ENCODE measurements around the gene ABHD12. TPM values are rescaled to one million over a fixed set of nuclear protein-coding genes. Genes with fewer than 3 reads are reported as not detected.
"Not testable (repeated sequence)": the region's sequence is repeated elsewhere in the genome, so short reads cannot be mapped to it uniquely, and the experiment has no call there.

Gene ABHD12
- total RNA-seq, 2 donors from 2014 or later, result 48.5 to 49.8 TPM

- TF ChIP-seq CTCF (IDR thresholded peaks at IDR 0.05), result no peak
- peaks cover 0 to 2% of the 10 kb centered on the region in 2 donors for H3K4me1 ChIP-seq (ENCODE audit: control insufficient read depth in 1 of 2, low read depth in 2 of 2)
- ATAC-seq (ENCODE audit: insufficient number of reproducible peaks, low FRiP score, low read depth), result no peak
- H3K27ac ChIP-seq, result no peak overlapping the region
- H3K36me3 ChIP-seq, result peaks cover 5% of the 10 kb centered on the region
- H3K27me3 ChIP-seq (replicated peaks; ENCODE audit: insufficient read depth), result no peaks in the 10 kb centered on the region
- no peak for DNase-seq (ENCODE audit: low spot score)
- H3K9me3 ChIP-seq, result no peaks in the 10 kb centered on the region
- no peak overlapping the region for H3K4me3 ChIP-seq
Measured at GRCh38 chr20:25316506-25317190, 74.0 kb downstream of the ABHD12 start.

DNA sequence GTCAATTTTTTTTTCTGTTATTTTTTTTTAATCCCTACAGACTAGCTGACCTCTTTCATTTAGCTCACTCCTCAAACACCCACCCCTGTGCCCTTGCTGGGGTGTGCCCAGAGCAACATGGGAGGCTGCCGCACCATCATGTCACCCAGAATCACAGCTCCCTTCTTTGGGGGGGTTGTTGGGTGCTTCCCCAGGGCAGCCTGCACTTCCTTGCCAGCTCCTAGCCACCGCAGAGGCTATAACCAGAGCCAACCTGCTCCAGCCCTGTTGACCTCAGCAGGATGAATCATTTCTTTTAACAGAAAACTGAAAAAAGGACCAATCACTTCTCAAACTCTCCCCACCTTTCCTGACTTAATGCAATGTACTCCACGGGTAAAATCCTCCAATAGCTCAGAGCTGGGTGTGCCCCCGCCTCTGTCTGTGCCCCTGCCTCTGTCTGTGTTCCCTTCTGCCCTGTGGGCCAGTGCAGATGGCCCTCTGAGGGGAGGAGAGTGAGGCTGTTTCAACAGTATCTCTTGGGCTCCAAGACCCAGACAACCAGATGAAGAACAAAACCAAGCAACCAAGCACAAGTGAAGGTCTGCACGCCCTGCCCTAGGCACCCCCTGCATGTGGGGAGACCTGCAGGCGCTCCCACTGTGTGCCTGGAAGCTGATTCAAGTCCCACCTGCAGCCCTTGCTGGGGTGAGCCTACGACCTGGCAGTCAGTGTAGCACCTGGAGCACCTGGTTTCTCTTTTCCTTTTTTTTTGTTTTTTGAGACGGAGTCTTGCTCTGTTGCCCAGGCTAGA lies 75.0 kb downstream of the ABHD12 start:
- H3K9me3 ChIP-seq, result no peaks in the 10 kb centered on the region
- no peak for TF ChIP-seq CTCF (IDR thresholded peaks at IDR 0.05)
- peaks cover 9 to 13% of the 10 kb centered on the region in 2 donors for H3K4me1 ChIP-seq (ENCODE audit: control insufficient read depth in 1 of 2, low read depth in 2 of 2)
- no peak for DNase-seq (ENCODE audit: low spot score)
- H3K36me3 ChIP-seq, result peaks cover 5% of the 10 kb centered on the region
- H3K27me3 ChIP-seq (replicated peaks; ENCODE audit: insufficient read depth), result no peaks in the 10 kb centered on the region
- H3K4me3 ChIP-seq, result no peak overlapping the region
- H3K27ac ChIP-seq, result no peak overlapping the region
- ATAC-seq (ENCODE audit: insufficient number of reproducible peaks, low FRiP score, low read depth), result no peak

- no peak overlapping the region for H3K4me3 ChIP-seq
- no peaks in the 10 kb centered on the region for H3K27me3 ChIP-seq (replicated peaks; ENCODE audit: insufficient read depth)
- no peaks in the 10 kb centered on the region for H3K36me3 ChIP-seq
- H3K4me1 ChIP-seq (ENCODE audit: control insufficient read depth in 1 of 2, low read depth in 2 of 2), result peaks cover 17 to 21% of the 10 kb centered on the region in 2 donors
- no peaks in the 10 kb centered on the region for H3K9me3 ChIP-seq
- H3K27ac ChIP-seq, result no peak overlapping the region
- TF ChIP-seq CTCF (IDR thresholded peaks at IDR 0.05), result no peak
- DNase-seq (ENCODE audit: low spot score) (no peak), ATAC-seq (ENCODE audit: insufficient number of reproducible peaks, low FRiP score, low read depth) (no peak)
Measured at GRCh38 chr20:25314497-25315417, 75.9 kb downstream of the ABHD12 start.

- ATAC-seq (ENCODE audit: insufficient number of reproducible peaks, low FRiP score, low read depth) (no peak), DNase-seq (ENCODE audit: low spot score) (no peak)
- no peak overlapping the region for H3K27ac ChIP-seq
- H3K36me3 ChIP-seq, result no peaks in the 10 kb centered on the region
- peaks cover 20 to 25% of the 10 kb centered on the region in 2 donors for H3K4me1 ChIP-seq (ENCODE audit: control insufficient read depth in 1 of 2, low read depth in 2 of 2)
- H3K4me3 ChIP-seq, result no peak overlapping the region
- no peak for TF ChIP-seq CTCF (IDR thresholded peaks at IDR 0.05)
- H3K27me3 ChIP-seq (replicated peaks; ENCODE audit: insufficient read depth), result no peaks in the 10 kb centered on the region
- H3K9me3 ChIP-seq, result no peaks in the 10 kb centered on the region
Measured at GRCh38 chr20:25313593-25313992, 77.0 kb downstream of the ABHD12 start.

DNA sequence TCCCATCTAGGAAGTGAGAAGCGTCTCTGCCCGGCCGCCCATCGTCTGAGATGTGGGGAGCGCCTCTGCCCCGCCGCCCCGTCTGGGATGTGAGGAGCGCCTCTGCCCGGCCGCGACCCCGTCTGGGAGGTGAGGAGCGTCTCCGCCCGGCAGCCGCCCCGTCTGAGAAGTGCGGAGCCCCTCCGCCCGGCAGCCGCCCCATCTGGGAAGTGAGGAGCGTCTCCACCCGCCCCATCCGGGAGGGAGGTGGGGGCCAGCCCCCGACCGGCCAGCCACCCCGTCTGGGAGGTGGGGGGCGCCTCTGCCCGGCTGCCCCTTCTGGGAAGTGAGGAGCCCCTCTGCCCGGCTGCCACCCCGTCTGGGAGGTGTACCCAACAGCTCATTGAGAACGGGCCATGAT lies 77.9 kb downstream of the ABHD12 start:
- not testable (repeated sequence) for H3K9me3 ChIP-seq; H3K4me3 ChIP-seq; ATAC-seq (ENCODE audit: insufficient number of reproducible peaks, low FRiP score, low read depth); H3K27me3 ChIP-seq (replicated peaks; ENCODE audit: insufficient read depth); DNase-seq (ENCODE audit: low spot score); H3K36me3 ChIP-seq; H3K27ac ChIP-seq
- peaks cover 21 to 25% of the 10 kb centered on the region in 2 donors for H3K4me1 ChIP-seq (ENCODE audit: control insufficient read depth in 1 of 2, low read depth in 2 of 2)

Measured in thoracic aorta (tissue), 2 donors.